A549 (cell line): ENCODE results near the gene ZSCAN22. TPM values are rescaled to one million over a fixed set of nuclear protein-coding genes. Genes with fewer than 3 reads are reported as not detected.

ENCODE experiments used
- ATAC-seq, 2 experiments: fragments of 200-7000 bp in 1 of 2; fragments of >200 bp in 1 of 2; cut with Nextera tagmentation in 1 of 2; cut with Tn5 transposase in 1 of 2; 3 replicates each; pipeline versions ENCODE4 v1.8.0 to v1.9.1; 2018 to 2020; ENCODE audit warnings: mild to moderate bottlenecking in 1 of 2, moderate library complexity in 1 of 2
- CTCF ChIA-PET: fragments of 300-600 bp; sonication (Branson Sonifier 250); formaldehyde crosslinking; extraction: SDS; loops from one replicate; lab custom pipeline; 2021; ENCODE audit warnings: antibody characterized with exemption, inconsistent platforms; lab: Yijun Ruan, JAX
- POLR2A ChIA-PET: fragments of 350-600 bp; formaldehyde crosslinking; extraction: SDS; loops from one replicate; lab custom pipeline; 2021; ENCODE audit warnings: antibody characterized with exemption, inconsistent platforms; lab: Yijun Ruan, JAX
- DNase-seq, 2 experiments: peaks; one replicate each; pipeline versions ENCODE4 v3.0.0 to v3.0.0-alpha.2; 2011 to 2016; ENCODE audit warnings: low read depth in 1 of 2, low spot score in 1 of 2
- FAIRE-seq: peaks from 2 replicates; lab custom pipeline; 2011; peaks lifted over from hg19 to GRCh38; lab: Jason Lieb, UNC
- H3K27ac ChIP-seq, 2 experiments: fragments of >200 bp; sonication (Bioruptor Twin); formaldehyde crosslinking; 3 replicates each; pipeline ENCODE4 v1.5.1; 2016 to 2017
- H3K4me1 ChIP-seq: fragments of >200 bp; sonication (Bioruptor Twin); formaldehyde crosslinking; 3 replicates; pipeline ENCODE4 v1.6.1; 2016
- H3K4me2 ChIP-seq: fragments of >200 bp; sonication (Bioruptor Twin); formaldehyde crosslinking; 3 replicates; pipeline ENCODE4 v1.6.1; 2016
- H3K4me3 ChIP-seq: fragments of >200 bp; sonication (Bioruptor Twin); formaldehyde crosslinking; 3 replicates; pipeline ENCODE4 v1.5.1; 2016
- H3K9me3 ChIP-seq: fragments of >200 bp; sonication (Bioruptor Twin); formaldehyde crosslinking; 3 replicates; pipeline ENCODE4 v1.6.1; 2016
- CBX2 ChIP-seq: fragments of 200-600 bp; sonication (generic); IDR thresholded peaks from 2 replicates; pipeline ENCODE4 v1.6.1; 2016; ENCODE audit warnings: low read depth, mild to moderate bottlenecking, borderline replicate concordance
- CEBPB ChIP-seq, 2 experiments: fragments of >200 bp in 1 of 2; sonication (Bioruptor Twin) in 1 of 2; formaldehyde crosslinking in 1 of 2; IDR thresholded peaks; 2 replicates each; pipeline ENCODE4 v1.6.1; 2012 to 2016
- CHD2 ChIP-seq: fragments of 150-350 bp; IDR thresholded peaks from 2 replicates; pipeline ENCODE4 v1.6.1; 2014; ENCODE audit warnings: low read length; ENCODE audit not compliant: partially characterized antibody
- EHF ChIP-seq: fragments of 250-450 bp; sonication (Bioruptor Pico); IDR thresholded peaks from 2 replicates; pipeline ENCODE4 v1.5.0; 2020; ENCODE audit warnings: mild to moderate bottlenecking
- ESRRA ChIP-seq: fragments of 150-350 bp; IDR thresholded peaks from 2 replicates; pipeline ENCODE4 v1.6.1; 2014; ENCODE audit warnings: mild to moderate bottlenecking, low read length, borderline replicate concordance
- FOSB ChIP-seq: fragments of 250-450 bp; sonication (Bioruptor Pico); IDR thresholded peaks from 2 replicates; pipeline ENCODE4 v1.5.0; 2020; ENCODE audit warnings: mild to moderate bottlenecking, moderate library complexity
- GATA3 ChIP-seq: IDR thresholded peaks from 2 replicates; pipeline ENCODE4 v1.6.1; 2012; ENCODE audit warnings: borderline replicate concordance
- HDAC2 ChIP-seq: fragments of 200-600 bp; sonication (generic); IDR thresholded peaks from 2 replicates; pipeline ENCODE4 v1.6.1; 2016
- HEYL ChIP-seq: fragments of 250-450 bp; sonication (Bioruptor Pico); IDR thresholded peaks from 2 replicates; pipeline ENCODE4 v1.8.0; 2021; ENCODE audit warnings: mild to moderate bottlenecking, moderate library complexity
- HOXB13 ChIP-seq: fragments of 250-450 bp; sonication (Bioruptor Pico); IDR thresholded peaks from 2 replicates; pipeline ENCODE4 v1.5.0; 2020; ENCODE audit warnings: low read depth, mild to moderate bottlenecking, moderate library complexity
- HOXB5 ChIP-seq: fragments of 250-450 bp; sonication (Bioruptor Pico); IDR thresholded peaks from 2 replicates; pipeline ENCODE4 v1.5.0; 2020; ENCODE audit warnings: mild to moderate bottlenecking, moderate library complexity
- JUNB ChIP-seq: fragments of >200 bp; sonication (Bioruptor Twin); formaldehyde crosslinking; IDR thresholded peaks from 2 replicates; pipeline ENCODE4 v1.6.1; 2016
- KDM5A ChIP-seq: fragments of 200-600 bp; sonication (generic); IDR thresholded peaks from 2 replicates; pipeline ENCODE4 v1.6.1; 2016; ENCODE audit warnings: antibody characterized with exemption, mild to moderate bottlenecking
- MYC ChIP-seq: IDR thresholded peaks from 2 replicates; pipeline ENCODE4 v1.6.1; 2012; ENCODE audit warnings: mild to moderate bottlenecking, inconsistent platforms, low read length, improper control_type of control experiment, borderline replicate concordance
- NR3C1 ChIP-seq: fragments of >200 bp; sonication (Bioruptor Twin); formaldehyde crosslinking; IDR thresholded peaks from 3 replicates; pipeline ENCODE4 v1.6.1; 2017
- PHF8 ChIP-seq: fragments of 200-600 bp; sonication (generic); IDR thresholded peaks from 2 replicates; pipeline ENCODE4 v1.6.1; 2016; ENCODE audit warnings: low read depth, mild to moderate bottlenecking, antibody characterized with exemption, moderate library complexity, borderline replicate concordance
- REST ChIP-seq: fragments of 200-600 bp; sonication (generic); IDR thresholded peaks from 2 replicates; pipeline ENCODE4 v1.6.1; 2016; ENCODE audit warnings: antibody characterized with exemption, mild to moderate bottlenecking, moderate library complexity
- RFX5 ChIP-seq: fragments of 450-650 bp; IDR thresholded peaks from 2 replicates; pipeline ENCODE4 v1.7.1; 2014; ENCODE audit warnings: antibody characterized with exemption, mild to moderate bottlenecking, moderate library complexity
- RNF2 ChIP-seq: fragments of 200-600 bp; sonication (generic); IDR thresholded peaks from 2 replicates; pipeline ENCODE4 v1.6.1; 2016; ENCODE audit warnings: low read depth, mild to moderate bottlenecking, antibody characterized with exemption, moderate library complexity, borderline replicate concordance
- SREBF2 ChIP-seq: fragments of 450-650 bp; IDR thresholded peaks from 2 replicates; pipeline ENCODE4 v1.6.1; 2014; ENCODE audit warnings: mild to moderate bottlenecking, moderate library complexity
- TP53 ChIP-seq: fragments of 250-450 bp; sonication (Bioruptor Pico); IDR thresholded peaks from 2 replicates; pipeline ENCODE4 v1.5.0; 2021; ENCODE audit warnings: mild to moderate bottlenecking, moderate library complexity
- ZC3H11A ChIP-seq: fragments of 450-650 bp; IDR thresholded peaks from 2 replicates; pipeline ENCODE4 v1.6.1; 2014; ENCODE audit warnings: antibody characterized with exemption, mild to moderate bottlenecking
- ZFP36 ChIP-seq: fragments of 450-650 bp; IDR thresholded peaks from 2 replicates; pipeline ENCODE4 v1.6.1; 2014; ENCODE audit warnings: borderline replicate concordance; ENCODE audit not compliant: partially characterized antibody
- WGBS: methylation state at CpG from one replicate; pipeline ENCODE4 v1.1.6; 2017; ENCODE audit errors: missing lambda C conversion rate; 5-methylcytosine and 5-hydroxymethylcytosine counted together
- polyA plus RNA-seq, 4 experiments: library from polyadenylated mRNA; depleted of rRNA in 3 of 4; stranded (reverse); fragments of >200 nt; fragmentation: RNase III in 1 of 4; extraction: RNeasy Plus Mini Kit Qiagen cat#74134 plus additional on column Dnase treatment in 1 of 4; gene quantifications; 2 replicates in 3 of 4; 3 replicates in 1 of 4; pipeline ENCODE4 v1.2.3, GENCODE V29; 2011 to 2017
- TF ChIP-seq, protein P1 (sequence below): fragments of 450-650 bp; IDR thresholded peaks from 2 replicates; pipeline ENCODE4 v1.6.1; 2014; ENCODE audit warnings: antibody characterized with exemption
- TF ChIP-seq, protein P2 (sequence below): IDR thresholded peaks from 2 replicates; pipeline ENCODE4 v1.6.1; 2012; ENCODE audit warnings: low read depth, borderline replicate concordance
- TF ChIP-seq, protein P3 (sequence below): IDR thresholded peaks from 2 replicates; pipeline ENCODE4 v1.6.1; 2012

The ZSCAN22 gene
- polyA plus RNA-seq, 2 of the 4 experiments (the other 2 are of a cell fraction), result 2.0 to 4.4 TPM

- ChIA-PET POLR2A (no interaction called here), CTCF (interaction anchor here (0.8 kb wide), 1 partner anchor 122 kb away, joined by 5 read pairs; no protein-coding TSS in a partner anchor)
- no peaks in the 10 kb centered on the region for H3K4me1 ChIP-seq
- H3K9me3 ChIP-seq, result peaks cover 74% of the 10 kb centered on the region
- no peak for FAIRE-seq
- no peak overlapping the region for H3K4me2 ChIP-seq
- TF ChIP-seq TP53 (no peak), MYC (no peak), GATA3 (no peak), CBX2 (no peak), REST (no peak), FOSB (CRISPR knock-in tag) (no peak), RNF2 (no peak), EHF (CRISPR knock-in tag) (no peak), ESRRA (no peak), RFX5 (no peak), CHD2 (no peak), CEBPB (IDR thresholded peaks at IDR 0.05) (no peak), ZFP36 (no peak)
- TF ChIP-seq, protein P1, sequence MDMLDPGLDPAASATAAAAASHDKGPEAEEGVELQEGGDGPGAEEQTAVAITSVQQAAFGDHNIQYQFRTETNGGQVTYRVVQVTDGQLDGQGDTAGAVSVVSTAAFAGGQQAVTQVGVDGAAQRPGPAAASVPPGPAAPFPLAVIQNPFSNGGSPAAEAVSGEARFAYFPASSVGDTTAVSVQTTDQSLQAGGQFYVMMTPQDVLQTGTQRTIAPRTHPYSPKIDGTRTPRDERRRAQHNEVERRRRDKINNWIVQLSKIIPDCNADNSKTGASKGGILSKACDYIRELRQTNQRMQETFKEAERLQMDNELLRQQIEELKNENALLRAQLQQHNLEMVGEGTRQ, result no peak
- no peak overlapping the region for H3K4me3 ChIP-seq
- no peak; a peak in 1 of 6 replicates for ATAC-seq
- H3K27ac ChIP-seq, result no peak overlapping the region
- no peak for DNase-seq
- WGBS, result 93% methylated on average over 30 of the region's 30 CpGs
Measured at GRCh38 chr19:58338825-58339558, 12.2 kb downstream of the ZSCAN22 start.

DNA sequence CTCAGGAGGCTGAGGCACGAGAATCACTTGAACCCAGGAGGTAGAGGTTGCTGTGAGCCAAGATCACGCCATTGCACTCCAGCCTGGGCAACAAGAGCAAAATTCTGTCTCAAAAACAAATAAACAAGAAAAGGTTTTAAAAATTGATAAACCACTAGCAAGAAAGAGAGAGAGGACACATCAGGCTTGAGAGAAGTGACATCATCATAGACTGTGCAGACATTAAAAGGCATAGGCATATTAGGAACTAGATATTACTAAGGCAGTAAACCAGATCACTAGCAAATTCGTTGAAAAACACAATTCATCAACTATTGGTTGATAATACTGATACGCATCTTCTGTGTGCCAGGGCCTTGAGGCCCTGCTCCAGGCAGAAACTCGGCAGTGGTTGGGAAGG lies 18.8 kb downstream of the ZSCAN22 start:
- H3K4me1 ChIP-seq, result 0 out of 3 replicates have a peak, but pooled peaks cover 8% of the 10 kb centered on the region
- DNase-seq (no peak), ATAC-seq (no peak), FAIRE-seq (peak; percentile 13)
- ChIA-PET CTCF (interaction anchor here (1.6 to 2.4 kb wide), 2 partner anchors 9 to 10 kb away, joined by 4 to 6 read pairs; no protein-coding TSS in a partner anchor), POLR2A (interaction anchor here (4.4 kb wide), 1 partner anchor 17 kb away, joined by 33 read pairs; the partner anchor contains the start of gene ZNF497)
- no peak overlapping the region for H3K4me3 ChIP-seq
- H3K9me3 ChIP-seq, result peaks cover 38% of the 10 kb centered on the region
- H3K27ac ChIP-seq, result no peak overlapping the region
- no peak overlapping the region for H3K4me2 ChIP-seq
- TF ChIP-seq JUNB (no peak), CEBPB (IDR thresholded peaks at IDR 0.05) (no peak), HDAC2 (no peak), HEYL (CRISPR knock-in tag) (no peak), ESRRA (no peak), HOXB13 (no peak), HOXB5 (CRISPR knock-in tag) (no peak), SREBF2 (no peak), KDM5A (no peak), PHF8 (no peak), ZFP36 (no peak), NR3C1 (no peak), ZC3H11A (no peak)
- TF ChIP-seq, protein P2, sequence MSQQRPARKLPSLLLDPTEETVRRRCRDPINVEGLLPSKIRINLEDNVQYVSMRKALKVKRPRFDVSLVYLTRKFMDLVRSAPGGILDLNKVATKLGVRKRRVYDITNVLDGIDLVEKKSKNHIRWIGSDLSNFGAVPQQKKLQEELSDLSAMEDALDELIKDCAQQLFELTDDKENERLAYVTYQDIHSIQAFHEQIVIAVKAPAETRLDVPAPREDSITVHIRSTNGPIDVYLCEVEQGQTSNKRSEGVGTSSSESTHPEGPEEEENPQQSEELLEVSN, result no peak
- TF ChIP-seq, protein P3, sequence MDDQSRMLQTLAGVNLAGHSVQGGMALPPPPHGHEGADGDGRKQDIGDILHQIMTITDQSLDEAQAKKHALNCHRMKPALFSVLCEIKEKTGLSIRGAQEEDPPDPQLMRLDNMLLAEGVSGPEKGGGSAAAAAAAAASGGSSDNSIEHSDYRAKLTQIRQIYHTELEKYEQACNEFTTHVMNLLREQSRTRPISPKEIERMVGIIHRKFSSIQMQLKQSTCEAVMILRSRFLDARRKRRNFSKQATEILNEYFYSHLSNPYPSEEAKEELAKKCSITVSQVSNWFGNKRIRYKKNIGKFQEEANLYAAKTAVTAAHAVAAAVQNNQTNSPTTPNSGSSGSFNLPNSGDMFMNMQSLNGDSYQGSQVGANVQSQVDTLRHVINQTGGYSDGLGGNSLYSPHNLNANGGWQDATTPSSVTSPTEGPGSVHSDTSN, result no peak
- WGBS, result 68% methylated on average over 5 of the region's 5 CpGs
